Nephron (organoid): ENCODE results near the gene CRIP1.

ENCODE experiments used
- H3K27ac Mint-ChIP-seq, 3 experiments: 2 replicates each; pipeline ENCODE4 v1.8.0; 2020; ENCODE audit warnings: mixed read lengths in 3 of 3, mild to moderate bottlenecking in 2 of 3, moderate library complexity in 1 of 3
- H3K27me3 Mint-ChIP-seq: 2 replicates; pipeline ENCODE4 v1.8.0; 2021; ENCODE audit warnings: low read depth, mild to moderate bottlenecking, moderate library complexity, mixed read lengths
- H3K36me3 Mint-ChIP-seq: 2 replicates; pipeline ENCODE4 v1.8.0; 2020; ENCODE audit warnings: low read depth, mixed read lengths
- H3K4me1 Mint-ChIP-seq: 2 replicates; pipeline ENCODE4 v1.8.0; 2020; ENCODE audit warnings: mixed read lengths
- H3K4me3 Mint-ChIP-seq, 3 experiments: 2 replicates each; pipeline ENCODE4 v1.8.0; 2020; ENCODE audit warnings: mild to moderate bottlenecking in 3 of 3, mixed read lengths in 3 of 3, moderate library complexity in 2 of 3
- H3K9me3 Mint-ChIP-seq: 2 replicates; pipeline ENCODE4 v1.8.0; 2020; ENCODE audit warnings: mixed read lengths
- CTCF ChIP-seq, 3 experiments: fragments of 200-600 bp; sonication (generic); IDR thresholded peaks; one replicate each; pipeline ENCODE4 v1.5.0; 2021; ENCODE audit warnings: antibody characterized with exemption in 3 of 3; ENCODE audit not compliant: unreplicated experiment in 3 of 3

Gene CRIP1

GRCh38 chr14:105440554-105440900 lies 46.2 kb upstream of the CRIP1 start:
- no peaks in the 10 kb centered on the region for H3K27me3 Mint-ChIP-seq
- H3K4me3 Mint-ChIP-seq = no peak overlapping the region
- H3K36me3 Mint-ChIP-seq = peaks cover 22% of the 10 kb centered on the region
- no peak for TF ChIP-seq CTCF (IDR thresholded peaks at IDR 0.05; ENCODE audit: unreplicated experiment in 3 of 3)
- no peak overlapping the region for H3K27ac Mint-ChIP-seq
- H3K4me1 Mint-ChIP-seq = peaks cover 3% of the 10 kb centered on the region
- H3K9me3 Mint-ChIP-seq = peaks cover 6% of the 10 kb centered on the region

GRCh38 chr14:105440992-105441391 lies 45.7 kb upstream of the CRIP1 start:
- H3K27me3 Mint-ChIP-seq = no peaks in the 10 kb centered on the region
- no peak overlapping the region for H3K4me3 Mint-ChIP-seq
- no peak for TF ChIP-seq CTCF (IDR thresholded peaks at IDR 0.05; ENCODE audit: unreplicated experiment in 3 of 3)
- H3K27ac Mint-ChIP-seq = no peak overlapping the region
- H3K4me1 Mint-ChIP-seq = peaks cover 3% of the 10 kb centered on the region
- peaks cover 19% of the 10 kb centered on the region for H3K36me3 Mint-ChIP-seq
- H3K9me3 Mint-ChIP-seq = peaks cover 3% of the 10 kb centered on the region

- H3K9me3 Mint-ChIP-seq = no peaks in the 10 kb centered on the region
Observed at GRCh38 chr14:105442125-105442524, 44.6 kb upstream of the CRIP1 start.

GRCh38 chr14:105442834-105443233 lies 43.9 kb upstream of the CRIP1 start:
- TF ChIP-seq CTCF (IDR thresholded peaks at IDR 0.05; ENCODE audit: unreplicated experiment in 3 of 3) = no peak
- Mint-ChIP-seq H3K27ac (no peak overlapping the region), H3K9me3 (no peaks in the 10 kb centered on the region), H3K36me3 (peaks cover 11% of the 10 kb centered on the region), H3K27me3 (no peaks in the 10 kb centered on the region), H3K4me1 (no peaks in the 10 kb centered on the region), H3K4me3 (no peak overlapping the region)

More at GRCh38 chr14:105442125-105442524, 44.6 kb upstream of the CRIP1 start:
- no peaks in the 10 kb centered on the region for H3K27me3 Mint-ChIP-seq
- H3K27ac Mint-ChIP-seq = peak overlapping the region in 1 of 3 experiments; percentile 7
- no peak overlapping the region for H3K4me3 Mint-ChIP-seq
- no peak for TF ChIP-seq CTCF (IDR thresholded peaks at IDR 0.05; ENCODE audit: unreplicated experiment in 3 of 3)
- H3K4me1 Mint-ChIP-seq = no peaks in the 10 kb centered on the region
- H3K36me3 Mint-ChIP-seq = peaks cover 11% of the 10 kb centered on the region

- TF ChIP-seq CTCF (IDR thresholded peaks at IDR 0.05; ENCODE audit: unreplicated experiment in 3 of 3) = no peak
- H3K9me3 Mint-ChIP-seq = no peaks in the 10 kb centered on the region
- no peak overlapping the region for H3K27ac Mint-ChIP-seq
- H3K4me3 Mint-ChIP-seq = no peak overlapping the region
- no peaks in the 10 kb centered on the region for H3K27me3 Mint-ChIP-seq
- H3K36me3 Mint-ChIP-seq = peaks cover 11% of the 10 kb centered on the region
- H3K4me1 Mint-ChIP-seq = no peaks in the 10 kb centered on the region
Observed at GRCh38 chr14:105444859-105445258, 41.8 kb upstream of the CRIP1 start.

- Mint-ChIP-seq H3K4me1 (no peaks in the 10 kb centered on the region), H3K4me3 (no peak overlapping the region), H3K9me3 (no peaks in the 10 kb centered on the region), H3K27me3 (no peaks in the 10 kb centered on the region), H3K27ac (peak overlapping the region in 1 of 3 experiments; percentile 52), H3K36me3 (peaks cover 11% of the 10 kb centered on the region)
- TF ChIP-seq CTCF (IDR thresholded peaks at IDR 0.05; ENCODE audit: unreplicated experiment in 3 of 3) = no peak
Observed at GRCh38 chr14:105445290-105445689, 41.4 kb upstream of the CRIP1 start.
